ENCODE data around the gene IRX3.
A peak's percentile ranks its signal among the peaks of the same experiment; 100 is the strongest.

The IRX3 gene

GRCh38 chr16:54287131-54288029 lies 793 bp upstream of the IRX3 start:
- peak overlapping the region; percentile 27; the same call in 1 of the 2 replicates for H3K4me3 ChIP-seq (ENCODE audit: low read depth, low read length)
- TF ChIP-seq CTCF (IDR thresholded peaks at IDR 0.05; ENCODE audit: low read depth, low read length), result no peak

- peak overlapping the region; percentile 53 for H3K4me3 ChIP-seq (ENCODE audit: low read depth, low read length)
- no peak for TF ChIP-seq CTCF (IDR thresholded peaks at IDR 0.05; ENCODE audit: low read depth, low read length)
Measured at GRCh38 chr16:54286090-54286365, 559 bp downstream of the IRX3 start.

GRCh38 chr16:54285414-54286089 lies 1.0 kb downstream of the IRX3 start:
- no peak overlapping the region for H3K4me3 ChIP-seq (ENCODE audit: low read depth, low read length)
- TF ChIP-seq CTCF (IDR thresholded peaks at IDR 0.05; ENCODE audit: low read depth, low read length), result no peak

GRCh38 chr16:54284931-54285413 lies 1.6 kb downstream of the IRX3 start:
- no peak for TF ChIP-seq CTCF (IDR thresholded peaks at IDR 0.05; ENCODE audit: low read depth, low read length)
- H3K4me3 ChIP-seq (ENCODE audit: low read depth, low read length), result no peak overlapping the region

GRCh38 chr16:54284319-54284930 lies 2.2 kb downstream of the IRX3 start:
- TF ChIP-seq CTCF (IDR thresholded peaks at IDR 0.05; ENCODE audit: low read depth, low read length), result no peak
- no peak overlapping the region for H3K4me3 ChIP-seq (ENCODE audit: low read depth, low read length)

- TF ChIP-seq CTCF (IDR thresholded peaks at IDR 0.05; ENCODE audit: low read depth, low read length), result no peak
- H3K4me3 ChIP-seq (ENCODE audit: low read depth, low read length), result no peak overlapping the region
Measured at GRCh38 chr16:54283725-54284318, 2.8 kb downstream of the IRX3 start.

All from WI38 (cell line).